ENCODE results near the gene CCDC6. TPM values are rescaled to one million over a fixed set of nuclear protein-coding genes. Genes with fewer than 3 reads are reported as not detected.

Gene CCDC6
- total and polyA plus RNA-seq, 3 donors from 2014 or later = 21.1 to 52.2 (median 41.7) TPM

DNA sequence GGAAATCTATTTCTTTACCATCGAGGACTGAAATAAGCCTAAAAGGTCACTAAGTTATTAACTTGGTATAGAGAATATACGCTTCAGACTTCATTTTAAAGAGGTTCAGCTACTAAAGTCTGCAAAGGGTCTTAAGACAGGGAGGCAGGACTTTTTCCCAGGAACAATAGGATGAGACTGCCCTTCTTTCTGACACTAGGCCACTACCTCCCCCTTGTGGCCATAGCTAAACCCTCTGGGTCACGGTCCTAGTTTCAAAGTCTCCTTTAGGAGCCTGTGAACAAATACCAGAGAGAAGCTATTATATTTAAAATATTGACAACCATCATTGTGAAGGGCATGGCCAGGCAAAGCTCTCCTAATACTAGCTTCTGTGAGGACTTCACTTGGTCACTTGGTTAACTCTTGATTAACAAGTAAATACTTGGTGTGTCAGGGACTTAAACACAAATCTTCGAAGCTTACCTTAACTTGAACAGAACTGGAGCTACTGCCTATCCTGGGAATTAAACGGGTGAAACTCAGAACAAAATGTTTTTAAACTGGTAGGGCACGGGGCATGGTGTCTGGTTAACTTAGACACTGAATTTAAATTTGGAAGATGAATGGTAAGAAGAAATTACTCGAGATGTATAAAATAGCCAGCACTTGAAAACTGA is 75.6 kb downstream of the CCDC6 start:
- Histone ChIP-seq H3K9me3 (no peaks in the 10 kb centered on the region), H3K27me3 (no peaks in the 10 kb centered on the region), H3K4me3 (no peak overlapping the region), H3K27ac (no peak overlapping the region), H3K36me3 (ENCODE audit: low read depth, missing control alignments) (no peaks in the 10 kb centered on the region), H3K4me1 (no peaks in the 10 kb centered on the region)
- 75% methylated on average over 7 of the region's 7 CpGs for WGBS, 2 donors
- DNase-seq = peak; percentile 71
- TF ChIP-seq, protein P1, sequence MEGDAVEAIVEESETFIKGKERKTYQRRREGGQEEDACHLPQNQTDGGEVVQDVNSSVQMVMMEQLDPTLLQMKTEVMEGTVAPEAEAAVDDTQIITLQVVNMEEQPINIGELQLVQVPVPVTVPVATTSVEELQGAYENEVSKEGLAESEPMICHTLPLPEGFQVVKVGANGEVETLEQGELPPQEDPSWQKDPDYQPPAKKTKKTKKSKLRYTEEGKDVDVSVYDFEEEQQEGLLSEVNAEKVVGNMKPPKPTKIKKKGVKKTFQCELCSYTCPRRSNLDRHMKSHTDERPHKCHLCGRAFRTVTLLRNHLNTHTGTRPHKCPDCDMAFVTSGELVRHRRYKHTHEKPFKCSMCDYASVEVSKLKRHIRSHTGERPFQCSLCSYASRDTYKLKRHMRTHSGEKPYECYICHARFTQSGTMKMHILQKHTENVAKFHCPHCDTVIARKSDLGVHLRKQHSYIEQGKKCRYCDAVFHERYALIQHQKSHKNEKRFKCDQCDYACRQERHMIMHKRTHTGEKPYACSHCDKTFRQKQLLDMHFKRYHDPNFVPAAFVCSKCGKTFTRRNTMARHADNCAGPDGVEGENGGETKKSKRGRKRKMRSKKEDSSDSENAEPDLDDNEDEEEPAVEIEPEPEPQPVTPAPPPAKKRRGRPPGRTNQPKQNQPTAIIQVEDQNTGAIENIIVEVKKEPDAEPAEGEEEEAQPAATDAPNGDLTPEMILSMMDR (IDR thresholded peaks at IDR 0.05) = peak; percentile 58 to 77 (median 66)
- no peak for TF ChIP-seq POLR2A (IDR thresholded peaks at IDR 0.05)
- intact Hi-C loops (cut with DNase I; ENCODE audit: low total_unique reads) = loop anchor here (10.0 kb wide), 1 partner anchor 206 kb away; no protein-coding TSS in a partner anchor

DNA sequence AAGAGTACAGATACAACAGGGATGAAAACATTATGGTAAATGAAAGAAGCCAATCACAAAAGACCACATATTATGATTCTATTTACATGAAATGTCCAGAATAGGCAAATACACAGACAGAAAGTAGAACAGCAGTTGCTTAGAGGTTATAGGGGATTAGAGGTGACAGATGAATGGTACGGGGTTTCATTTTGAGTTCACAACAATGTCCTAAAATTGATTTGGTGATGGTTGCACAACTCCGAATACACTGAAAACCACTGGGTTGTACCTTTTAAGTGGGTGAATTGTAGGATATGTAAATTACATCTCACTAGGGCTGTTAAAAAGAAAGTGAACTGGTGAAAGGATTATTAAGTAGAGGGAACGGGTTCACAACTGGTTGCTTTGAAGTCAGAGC is 76.8 kb downstream of the CCDC6 start:
- intact Hi-C loops (cut with DNase I; ENCODE audit: low total_unique reads) = no loop called here
- Histone ChIP-seq H3K27me3 (no peaks in the 10 kb centered on the region), H3K27ac (no peak overlapping the region), H3K4me1 (no peaks in the 10 kb centered on the region), H3K36me3 (ENCODE audit: low read depth, missing control alignments) (no peaks in the 10 kb centered on the region), H3K4me3 (no peak overlapping the region), H3K9me3 (no peaks in the 10 kb centered on the region)
- WGBS, 2 donors = 99% methylated on average over 3 of the region's 3 CpGs
- TF ChIP-seq, protein P1 (IDR thresholded peaks at IDR 0.05) = no peak
- TF ChIP-seq POLR2A (IDR thresholded peaks at IDR 0.05) = no peak
- no peak for DNase-seq

DNA sequence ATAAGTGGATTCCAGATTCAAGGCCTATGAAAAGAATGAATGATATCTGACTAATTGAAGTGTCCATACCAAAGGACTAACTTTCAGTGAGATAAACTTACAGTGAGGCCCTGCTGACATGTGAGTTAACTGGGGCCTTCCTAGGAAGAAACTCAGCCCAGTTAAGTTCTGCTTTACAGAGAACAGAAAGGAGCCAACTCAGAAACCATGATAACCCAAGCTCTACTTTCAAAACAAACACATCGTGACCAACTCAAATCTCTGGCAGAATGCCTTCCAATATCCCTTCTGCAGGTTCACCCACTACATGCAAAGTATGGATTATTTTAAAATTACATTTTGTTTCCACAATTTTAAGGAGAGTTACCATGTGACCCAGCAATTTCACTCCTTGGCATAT is 77.3 kb downstream of the CCDC6 start:
- TF ChIP-seq POLR2A (IDR thresholded peaks at IDR 0.05) = no peak
- TF ChIP-seq, protein P1 (IDR thresholded peaks at IDR 0.05) = no peak
- Histone ChIP-seq H3K36me3 (ENCODE audit: low read depth, missing control alignments) (no peaks in the 10 kb centered on the region), H3K9me3 (no peaks in the 10 kb centered on the region), H3K27me3 (no peaks in the 10 kb centered on the region), H3K27ac (no peak overlapping the region), H3K4me3 (no peak overlapping the region), H3K4me1 (no peaks in the 10 kb centered on the region)
- WGBS, 2 donors = 50 to 66% methylated on average over 1 of the region's 1 CpG
- intact Hi-C loops (cut with DNase I; ENCODE audit: low total_unique reads) = no loop called here
- no peak for DNase-seq

DNA sequence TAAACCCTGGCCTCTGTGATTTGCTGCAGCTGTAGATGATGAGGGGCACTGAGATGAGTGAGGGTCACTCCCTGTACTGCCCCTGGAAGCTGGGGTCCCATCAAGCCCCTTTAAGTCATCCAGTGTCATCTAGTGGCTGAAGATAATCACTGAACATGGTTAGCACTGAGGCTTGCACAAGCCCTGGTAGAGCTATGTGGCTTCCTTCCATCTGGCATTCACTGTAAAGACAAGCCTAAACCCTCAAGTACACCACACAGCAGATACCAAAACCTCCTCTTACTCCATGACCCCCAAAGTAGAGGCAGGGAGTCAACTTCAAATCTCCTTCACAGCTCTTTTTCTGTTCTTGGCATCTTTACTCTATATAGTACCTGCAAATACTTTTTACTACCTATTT is 80.4 kb downstream of the CCDC6 start:
- no peak for DNase-seq
- Histone ChIP-seq H3K36me3 (ENCODE audit: low read depth, missing control alignments) (no peaks in the 10 kb centered on the region), H3K27ac (no peak overlapping the region), H3K9me3 (no peaks in the 10 kb centered on the region), H3K4me1 (peaks cover 3% of the 10 kb centered on the region), H3K4me3 (no peak overlapping the region), H3K27me3 (no peaks in the 10 kb centered on the region)
- intact Hi-C loops (cut with DNase I; ENCODE audit: low total_unique reads) = no loop called here
- TF ChIP-seq, protein P1 (IDR thresholded peaks at IDR 0.05) = no peak
- TF ChIP-seq POLR2A (IDR thresholded peaks at IDR 0.05) = no peak

DNA sequence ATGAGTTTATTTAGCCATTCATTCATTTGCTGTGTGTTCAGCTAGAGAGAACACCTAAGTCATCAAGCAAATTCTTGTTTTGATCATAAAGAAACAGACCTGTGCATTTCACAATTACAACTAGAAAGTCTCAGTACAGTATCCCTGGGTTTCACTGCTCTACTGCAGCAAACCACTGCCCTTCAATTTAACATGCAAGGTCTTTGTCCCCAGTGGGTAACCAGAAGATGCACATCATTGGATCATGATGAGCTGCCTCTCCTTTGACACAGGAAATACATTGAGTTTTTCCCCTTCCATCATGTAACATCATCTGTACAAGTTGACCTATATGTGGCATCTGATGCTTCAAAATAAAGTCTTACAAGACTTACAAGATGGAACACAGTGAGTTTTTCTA is 82.6 kb downstream of the CCDC6 start:
- Histone ChIP-seq H3K4me1 (peaks cover 3% of the 10 kb centered on the region), H3K4me3 (no peak overlapping the region), H3K36me3 (ENCODE audit: low read depth, missing control alignments) (no peaks in the 10 kb centered on the region), H3K27me3 (no peaks in the 10 kb centered on the region), H3K27ac (no peak overlapping the region), H3K9me3 (no peaks in the 10 kb centered on the region)
- intact Hi-C loops (cut with DNase I; ENCODE audit: low total_unique reads) = no loop called here
- TF ChIP-seq, protein P1 (IDR thresholded peaks at IDR 0.05) = no peak
- no peak for TF ChIP-seq POLR2A (IDR thresholded peaks at IDR 0.05)
- no peak for DNase-seq

Measured in testis (tissue), 3 donors.